ENCODE data around the gene JUNB.

Gene JUNB

DNA sequence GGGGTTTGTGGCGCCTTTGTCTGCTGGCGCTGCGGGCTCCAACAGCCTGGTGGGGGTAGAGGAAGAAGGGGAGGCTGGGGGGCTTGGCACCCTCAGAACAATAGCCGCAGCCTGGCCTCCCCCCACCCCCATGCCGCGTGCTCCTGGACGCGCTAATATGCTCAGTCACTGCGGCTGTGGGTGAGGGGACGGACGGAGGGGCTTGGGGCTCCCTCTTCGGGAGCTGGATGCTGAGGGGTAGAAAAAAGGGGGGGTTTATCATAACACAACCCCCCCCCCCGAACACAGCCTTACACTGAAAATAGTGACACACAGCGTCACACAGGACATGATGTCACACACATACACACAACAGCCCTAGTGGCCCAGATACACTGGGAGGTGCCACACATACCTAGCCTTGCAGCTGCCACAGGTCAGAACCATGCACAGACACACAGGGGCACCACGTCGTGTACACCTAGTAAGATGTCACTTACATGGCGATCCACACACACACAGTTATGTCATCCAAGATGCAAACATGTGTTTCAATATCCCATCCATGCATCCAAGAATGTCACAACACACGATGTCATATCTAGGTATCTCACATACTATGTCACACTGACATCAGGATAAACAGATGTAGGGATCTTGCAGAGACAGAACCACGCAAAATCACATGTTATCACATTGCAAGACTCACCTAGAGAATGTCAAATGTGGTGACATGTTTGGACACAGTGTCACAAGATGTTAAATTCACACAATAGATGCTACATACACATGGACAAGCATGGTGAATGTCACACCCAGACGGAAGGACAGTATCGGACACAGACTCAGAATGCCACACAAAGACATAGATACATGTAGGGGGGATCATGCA lies 47.8 kb downstream of the JUNB start:
- H3K36me3 ChIP-seq (ENCODE audit: control insufficient read depth in 5 of 5, insufficient read depth in 5 of 5, low read length in 5 of 5): no peaks in the 10 kb centered on the region
- no peak overlapping the region for H3K4me3 ChIP-seq (ENCODE audit: low read depth in 1 of 5, low read length in 5 of 5)
- no peaks in the 10 kb centered on the region for H3K9me3 ChIP-seq (ENCODE audit: control insufficient read depth in 5 of 5, low read length in 5 of 5)
- peaks cover 37 to 87% (median 79%) of the 10 kb centered on the region in 5 donors for H3K27me3 ChIP-seq (ENCODE audit: control insufficient read depth in 5 of 5, insufficient read depth in 4 of 5, low read length in 5 of 5)
- H3K27ac ChIP-seq (ENCODE audit: low read depth, low read length): no peak overlapping the region
- H3K4me1 ChIP-seq (ENCODE audit: control insufficient read depth in 5 of 5, insufficient read depth in 5 of 5, low read length in 5 of 5): peaks cover 0 to 28% (median 19%) of the 10 kb centered on the region in 5 donors
- no peak overlapping the region for H3K9ac ChIP-seq (ENCODE audit: low read length in 5 of 5)

- Histone ChIP-seq H3K27me3 (ENCODE audit: control insufficient read depth in 5 of 5, insufficient read depth in 4 of 5, low read length in 5 of 5) (peaks cover 31 to 79% (median 69%) of the 10 kb centered on the region in 5 donors), H3K9me3 (ENCODE audit: control insufficient read depth in 5 of 5, low read length in 5 of 5) (no peaks in the 10 kb centered on the region), H3K4me3 (ENCODE audit: low read depth in 1 of 5, low read length in 5 of 5) (peak overlapping the region in 1 of 5 donors; percentile 20), H3K4me1 (ENCODE audit: control insufficient read depth in 5 of 5, insufficient read depth in 5 of 5, low read length in 5 of 5) (peaks cover 0 to 24% (median 16%) of the 10 kb centered on the region in 5 donors), H3K36me3 (ENCODE audit: control insufficient read depth in 5 of 5, insufficient read depth in 5 of 5, low read length in 5 of 5) (no peaks in the 10 kb centered on the region), H3K9ac (ENCODE audit: low read length in 5 of 5) (no peak overlapping the region), H3K27ac (ENCODE audit: low read depth, low read length) (no peak overlapping the region)
Measured at GRCh38 chr19:12840091-12841079, 49.1 kb downstream of the JUNB start.

- peaks cover 25 to 72% (median 64%) of the 10 kb centered on the region in 5 donors for H3K27me3 ChIP-seq (ENCODE audit: control insufficient read depth in 5 of 5, insufficient read depth in 4 of 5, low read length in 5 of 5)
- peaks cover 0 to 24% (median 13%) of the 10 kb centered on the region in 5 donors for H3K4me1 ChIP-seq (ENCODE audit: control insufficient read depth in 5 of 5, insufficient read depth in 5 of 5, low read length in 5 of 5)
- no peaks in the 10 kb centered on the region for H3K9me3 ChIP-seq (ENCODE audit: control insufficient read depth in 5 of 5, low read length in 5 of 5)
- no peaks in the 10 kb centered on the region for H3K36me3 ChIP-seq (ENCODE audit: control insufficient read depth in 5 of 5, insufficient read depth in 5 of 5, low read length in 5 of 5)
- H3K4me3 ChIP-seq (ENCODE audit: low read depth in 1 of 5, low read length in 5 of 5): peak overlapping the region in 1 of 5 donors; percentile 49
- no peak overlapping the region for H3K9ac ChIP-seq (ENCODE audit: low read length in 5 of 5)
- H3K27ac ChIP-seq (ENCODE audit: low read depth, low read length): no peak overlapping the region
Measured at GRCh38 chr19:12841094-12841493, 49.8 kb downstream of the JUNB start.

- Histone ChIP-seq H3K36me3 (ENCODE audit: control insufficient read depth in 5 of 5, insufficient read depth in 5 of 5, low read length in 5 of 5) (no peaks in the 10 kb centered on the region), H3K27ac (ENCODE audit: low read depth, low read length) (no peak overlapping the region), H3K27me3 (ENCODE audit: control insufficient read depth in 5 of 5, insufficient read depth in 4 of 5, low read length in 5 of 5) (peaks cover 22 to 60% (median 60%) of the 10 kb centered on the region in 5 donors), H3K9me3 (ENCODE audit: control insufficient read depth in 5 of 5, low read length in 5 of 5) (no peaks in the 10 kb centered on the region), H3K4me1 (ENCODE audit: control insufficient read depth in 5 of 5, insufficient read depth in 5 of 5, low read length in 5 of 5) (peaks cover 0 to 29% (median 17%) of the 10 kb centered on the region in 5 donors), H3K9ac (ENCODE audit: low read length in 5 of 5) (no peak overlapping the region), H3K4me3 (ENCODE audit: low read depth in 1 of 5, low read length in 5 of 5) (no peak overlapping the region)
Measured at GRCh38 chr19:12842511-12842910, 51.2 kb downstream of the JUNB start.
